Ascending aorta (tissue), 2 donors: ENCODE data around the gene CENPA. TPM values are rescaled to one million over a fixed set of nuclear protein-coding genes. Genes with fewer than 3 reads are reported as not detected.

ENCODE experiments used
- DNase-seq, 2 donors: peaks; one replicate each; pipeline ENCODE4 v3.0.0-alpha.2; 2019; ENCODE audit warnings: low spot score in 2 of 2
- H3K27ac ChIP-seq, 2 donors: fragments of 200-600 bp; sonication (generic); one replicate each; pipeline ENCODE4 v1.5.1; 2016 to 2017; ENCODE audit warnings: mild to moderate bottlenecking in 1 of 2
- H3K27me3 ChIP-seq: fragments of 200-600 bp; sonication (generic); one replicate; pipeline ENCODE4 v1.5.1; 2017
- H3K36me3 ChIP-seq, 2 donors: fragments of 200-600 bp; sonication (generic); one replicate each; pipeline ENCODE4 v1.5.1; 2016
- H3K4me1 ChIP-seq, 2 donors: fragments of 200-600 bp; sonication (generic); one replicate each; pipeline ENCODE4 v1.5.1; 2016 to 2017; ENCODE audit warnings: mild to moderate bottlenecking in 1 of 2
- H3K4me3 ChIP-seq, 2 donors: fragments of 200-600 bp; sonication (generic); one replicate each; pipeline ENCODE4 v1.5.1; 2016 to 2017; ENCODE audit warnings: mild to moderate bottlenecking in 1 of 2
- H3K9me3 ChIP-seq, 2 donors: fragments of 200-600 bp; sonication (generic); one replicate each; pipeline ENCODE4 v1.5.1; 2016
- CTCF ChIP-seq, 3 experiments: fragments of 200-600 bp in 2 of 3; fragments of 450-650 bp in 1 of 3; sonication (generic) in 2 of 3; IDR thresholded peaks; one replicate each; pipeline ENCODE4 v1.5.1; 2016 to 2019; ENCODE audit warnings: antibody characterized with exemption in 3 of 3, mild to moderate bottlenecking in 1 of 3, moderate library complexity in 1 of 3
- intact Hi-C: fragments of 100-400 bp; cut with DNase I; formaldehyde crosslinking; loops from one replicate; pipeline ENCODE4 v1.15.1; 2023
- total RNA-seq: library from RNA; depleted of rRNA; stranded (reverse); fragments of >200 nt; gene quantifications from one replicate; pipeline ENCODE4 v1.1.0, GENCODE V29; 2016

CENPA gene
- total RNA-seq, 1 donor from 2014 or later, result not detected

- intact Hi-C loops, result no loop called here
- H3K36me3 ChIP-seq, result no peaks in the 10 kb centered on the region
- no peak for DNase-seq
- H3K27me3 ChIP-seq, result no peaks in the 10 kb centered on the region
- no peaks in the 10 kb centered on the region for H3K9me3 ChIP-seq
- H3K4me3 ChIP-seq, result no peak overlapping the region
- no peak overlapping the region for H3K27ac ChIP-seq
- H3K4me1 ChIP-seq, result no peaks in the 10 kb centered on the region
- no peak for TF ChIP-seq CTCF (IDR thresholded peaks at IDR 0.05)
Observed at GRCh38 chr2:26801796-26802195, 15.9 kb downstream of the CENPA start.

GRCh38 chr2:26805241-26805676, 19.4 kb downstream of the CENPA start:
- Histone ChIP-seq H3K27ac (no peak overlapping the region), H3K9me3 (no peaks in the 10 kb centered on the region), H3K27me3 (no peaks in the 10 kb centered on the region), H3K4me3 (no peak overlapping the region), H3K4me1 (no peaks in the 10 kb centered on the region), H3K36me3 (no peaks in the 10 kb centered on the region)
- no peak for TF ChIP-seq CTCF (IDR thresholded peaks at IDR 0.05)
- no peak for DNase-seq
- intact Hi-C loops, result no loop called here

- intact Hi-C loops, result no loop called here
- no peak overlapping the region for H3K4me3 ChIP-seq
Observed at GRCh38 chr2:26807788-26808460, 22.1 kb downstream of the CENPA start.

GRCh38 chr2:26809211-26809610, 23.4 kb downstream of the CENPA start:
- H3K9me3 ChIP-seq, result no peaks in the 10 kb centered on the region
- H3K4me1 ChIP-seq, result no peaks in the 10 kb centered on the region
- no peak for TF ChIP-seq CTCF (IDR thresholded peaks at IDR 0.05)
- H3K36me3 ChIP-seq, result no peaks in the 10 kb centered on the region
- H3K27ac ChIP-seq, result no peak overlapping the region
- no peaks in the 10 kb centered on the region for H3K27me3 ChIP-seq
- no peak overlapping the region for H3K4me3 ChIP-seq
- intact Hi-C loops, result no loop called here
- no peak for DNase-seq

More at GRCh38 chr2:26807788-26808460, 22.1 kb downstream of the CENPA start:
- no peak for TF ChIP-seq CTCF (IDR thresholded peaks at IDR 0.05)
- H3K36me3 ChIP-seq, result no peaks in the 10 kb centered on the region
- H3K27me3 ChIP-seq, result no peaks in the 10 kb centered on the region
- no peaks in the 10 kb centered on the region for H3K9me3 ChIP-seq
- no peaks in the 10 kb centered on the region for H3K4me1 ChIP-seq
- no peak for DNase-seq
- no peak overlapping the region for H3K27ac ChIP-seq

GRCh38 chr2:26809876-26810577, 24.2 kb downstream of the CENPA start:
- H3K36me3 ChIP-seq, result no peaks in the 10 kb centered on the region
- H3K27ac ChIP-seq, result no peak overlapping the region
- H3K4me1 ChIP-seq, result no peaks in the 10 kb centered on the region
- intact Hi-C loops, result no loop called here
- TF ChIP-seq CTCF (IDR thresholded peaks at IDR 0.05), result no peak
- DNase-seq, result peak in 1 of 2 donors; percentile 49
- H3K9me3 ChIP-seq, result no peaks in the 10 kb centered on the region
- no peak overlapping the region for H3K4me3 ChIP-seq
- no peaks in the 10 kb centered on the region for H3K27me3 ChIP-seq
